ENCODE data around the gene TWNK. TPM values are rescaled to one million over a fixed set of nuclear protein-coding genes. Genes with fewer than 3 reads are reported as not detected.

TWNK gene
- total RNA-seq, 1 experiment from 2014 or later = 28.2 TPM

DNA sequence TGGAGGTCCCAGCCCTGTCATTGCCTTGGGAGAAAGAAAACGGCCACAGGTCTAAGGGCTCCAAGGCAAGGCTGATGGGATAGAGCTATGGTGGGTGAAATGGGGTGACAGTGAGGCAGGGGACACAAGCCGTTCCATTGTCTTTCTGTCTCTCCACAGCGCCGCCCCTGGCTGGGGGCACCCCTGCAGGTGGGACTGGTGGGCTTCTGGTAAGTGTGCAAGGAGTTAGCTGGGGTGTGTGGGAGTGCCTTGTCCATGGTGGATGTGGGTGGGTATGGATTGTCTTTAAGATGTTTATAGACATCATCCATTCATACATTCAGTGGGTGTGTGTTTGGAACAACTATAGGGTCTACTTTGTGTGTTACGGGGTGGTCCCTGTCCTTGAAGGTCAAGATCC, 51.1 kb downstream of the TWNK start:
- ATAC-seq (0 out of 2 replicates have a peak, but pooled peaks have one; percentile 3), DNase-seq (ENCODE audit: low spot score) (peak; percentile 71)
- no peak for TF ChIP-seq SMAD3 (CRISPR knock-in tag; IDR thresholded peaks at IDR 0.05; ENCODE audit: borderline replicate concordance)
- TF ChIP-seq, protein P1, sequence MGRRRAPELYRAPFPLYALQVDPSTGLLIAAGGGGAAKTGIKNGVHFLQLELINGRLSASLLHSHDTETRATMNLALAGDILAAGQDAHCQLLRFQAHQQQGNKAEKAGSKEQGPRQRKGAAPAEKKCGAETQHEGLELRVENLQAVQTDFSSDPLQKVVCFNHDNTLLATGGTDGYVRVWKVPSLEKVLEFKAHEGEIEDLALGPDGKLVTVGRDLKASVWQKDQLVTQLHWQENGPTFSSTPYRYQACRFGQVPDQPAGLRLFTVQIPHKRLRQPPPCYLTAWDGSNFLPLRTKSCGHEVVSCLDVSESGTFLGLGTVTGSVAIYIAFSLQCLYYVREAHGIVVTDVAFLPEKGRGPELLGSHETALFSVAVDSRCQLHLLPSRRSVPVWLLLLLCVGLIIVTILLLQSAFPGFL (CRISPR knock-in tag; IDR thresholded peaks at IDR 0.05; ENCODE audit: borderline replicate concordance) = no peak
- TF ChIP-seq HMGXB4 (CRISPR knock-in tag; IDR thresholded peaks at IDR 0.05) = no peak
- TF ChIP-seq, protein P2, sequence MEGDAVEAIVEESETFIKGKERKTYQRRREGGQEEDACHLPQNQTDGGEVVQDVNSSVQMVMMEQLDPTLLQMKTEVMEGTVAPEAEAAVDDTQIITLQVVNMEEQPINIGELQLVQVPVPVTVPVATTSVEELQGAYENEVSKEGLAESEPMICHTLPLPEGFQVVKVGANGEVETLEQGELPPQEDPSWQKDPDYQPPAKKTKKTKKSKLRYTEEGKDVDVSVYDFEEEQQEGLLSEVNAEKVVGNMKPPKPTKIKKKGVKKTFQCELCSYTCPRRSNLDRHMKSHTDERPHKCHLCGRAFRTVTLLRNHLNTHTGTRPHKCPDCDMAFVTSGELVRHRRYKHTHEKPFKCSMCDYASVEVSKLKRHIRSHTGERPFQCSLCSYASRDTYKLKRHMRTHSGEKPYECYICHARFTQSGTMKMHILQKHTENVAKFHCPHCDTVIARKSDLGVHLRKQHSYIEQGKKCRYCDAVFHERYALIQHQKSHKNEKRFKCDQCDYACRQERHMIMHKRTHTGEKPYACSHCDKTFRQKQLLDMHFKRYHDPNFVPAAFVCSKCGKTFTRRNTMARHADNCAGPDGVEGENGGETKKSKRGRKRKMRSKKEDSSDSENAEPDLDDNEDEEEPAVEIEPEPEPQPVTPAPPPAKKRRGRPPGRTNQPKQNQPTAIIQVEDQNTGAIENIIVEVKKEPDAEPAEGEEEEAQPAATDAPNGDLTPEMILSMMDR (IDR thresholded peaks at IDR 0.05) = peak; percentile 29
- no peak for TF ChIP-seq ELF4 (CRISPR knock-in tag; IDR thresholded peaks at IDR 0.05; ENCODE audit: low read depth)
- Mint-ChIP-seq H3K4me1 (peaks cover 15% of the 10 kb centered on the region), H3K9me3 (no peaks in the 10 kb centered on the region), H3K4me3 (no peak overlapping the region), H3K27me3 (ENCODE audit: low read depth) (peaks cover 43% of the 10 kb centered on the region), H3K27ac (no peak overlapping the region), H3K36me3 (no peaks in the 10 kb centered on the region)
- ChIA-PET CTCF (interaction anchor here (0.6 to 9.7 kb wide), 19 partner anchors 8 to 250 kb away, joined by 3 to 143 read pairs (median 5); partner anchors contain the start of genes KAZALD1, MRPL43 and TWNK), POLR2A (no interaction called here)

GRCh38 chr10:101040061-101040460, 52.7 kb downstream of the TWNK start:
- CTCF ChIA-PET = interaction anchor here (1.0 to 9.7 kb wide), 12 partner anchors 9 to 531 kb away, joined by 3 to 143 read pairs (median 18); partner anchors contain the start of genes KAZALD1, LZTS2, PDZD7 and SFXN3
- no peak overlapping the region for H3K4me3 Mint-ChIP-seq
- POLR2A ChIA-PET = no interaction called here
- TF ChIP-seq NR3C1 (CRISPR knock-in tag; conservative IDR thresholded peaks at IDR 0.05; ENCODE audit: low read depth) (no peak), PRRX2 (CRISPR knock-in tag; IDR thresholded peaks at IDR 0.05) (no peak), ZNF121 (CRISPR knock-in tag; IDR thresholded peaks at IDR 0.05) (no peak), OVOL2 (CRISPR knock-in tag; IDR thresholded peaks at IDR 0.05; ENCODE audit: borderline replicate concordance) (no peak), NFATC4 (CRISPR knock-in tag; IDR thresholded peaks at IDR 0.05) (no peak), GRHL2 (CRISPR knock-in tag; IDR thresholded peaks at IDR 0.05; ENCODE audit: insufficient replicate concordance, severe bottlenecking) (no peak), TEAD4 (CRISPR knock-in tag; IDR thresholded peaks at IDR 0.05) (no peak), ZNF281 (CRISPR knock-in tag; IDR thresholded peaks at IDR 0.05) (no peak), ESRRA (CRISPR knock-in tag; IDR thresholded peaks at IDR 0.05; ENCODE audit: borderline replicate concordance) (no peak), ZBTB21 (CRISPR knock-in tag; IDR thresholded peaks at IDR 0.05; ENCODE audit: borderline replicate concordance) (no peak), ZNF232 (CRISPR knock-in tag; IDR thresholded peaks at IDR 0.05) (no peak)
- TF ChIP-seq, protein P3, sequence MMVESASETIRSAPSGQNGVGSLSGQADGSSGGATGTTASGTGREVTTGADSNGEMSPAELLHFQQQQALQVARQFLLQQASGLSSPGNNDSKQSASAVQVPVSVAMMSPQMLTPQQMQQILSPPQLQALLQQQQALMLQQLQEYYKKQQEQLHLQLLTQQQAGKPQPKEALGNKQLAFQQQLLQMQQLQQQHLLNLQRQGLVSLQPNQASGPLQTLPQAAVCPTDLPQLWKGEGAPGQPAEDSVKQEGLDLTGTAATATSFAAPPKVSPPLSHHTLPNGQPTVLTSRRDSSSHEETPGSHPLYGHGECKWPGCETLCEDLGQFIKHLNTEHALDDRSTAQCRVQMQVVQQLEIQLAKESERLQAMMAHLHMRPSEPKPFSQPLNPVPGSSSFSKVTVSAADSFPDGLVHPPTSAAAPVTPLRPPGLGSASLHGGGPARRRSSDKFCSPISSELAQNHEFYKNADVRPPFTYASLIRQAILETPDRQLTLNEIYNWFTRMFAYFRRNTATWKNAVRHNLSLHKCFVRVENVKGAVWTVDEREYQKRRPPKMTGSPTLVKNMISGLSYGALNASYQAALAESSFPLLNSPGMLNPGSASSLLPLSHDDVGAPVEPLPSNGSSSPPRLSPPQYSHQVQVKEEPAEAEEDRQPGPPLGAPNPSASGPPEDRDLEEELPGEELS (CRISPR knock-in tag; IDR thresholded peaks at IDR 0.05) = no peak
- no peak for ATAC-seq
- no peak for DNase-seq (ENCODE audit: low spot score)
- H3K9me3 Mint-ChIP-seq = no peaks in the 10 kb centered on the region
- peaks cover 18% of the 10 kb centered on the region for H3K4me1 Mint-ChIP-seq
- peaks cover 44% of the 10 kb centered on the region for H3K27me3 Mint-ChIP-seq (ENCODE audit: low read depth)
- H3K27ac Mint-ChIP-seq = no peak overlapping the region
- no peaks in the 10 kb centered on the region for H3K36me3 Mint-ChIP-seq
